GM18526 (cell line): Measurements from ENCODE around the gene RYR1.
A peak's percentile ranks its signal among the peaks of the same experiment; 100 is the strongest.

Source experiments
- POLR2A ChIP-seq: IDR thresholded peaks from 3 replicates; pipeline ENCODE4 v1.6.1; 2011; ENCODE audit not compliant: insufficient read length; ENCODE audit errors: extremely low read depth

The RYR1 gene

DNA sequence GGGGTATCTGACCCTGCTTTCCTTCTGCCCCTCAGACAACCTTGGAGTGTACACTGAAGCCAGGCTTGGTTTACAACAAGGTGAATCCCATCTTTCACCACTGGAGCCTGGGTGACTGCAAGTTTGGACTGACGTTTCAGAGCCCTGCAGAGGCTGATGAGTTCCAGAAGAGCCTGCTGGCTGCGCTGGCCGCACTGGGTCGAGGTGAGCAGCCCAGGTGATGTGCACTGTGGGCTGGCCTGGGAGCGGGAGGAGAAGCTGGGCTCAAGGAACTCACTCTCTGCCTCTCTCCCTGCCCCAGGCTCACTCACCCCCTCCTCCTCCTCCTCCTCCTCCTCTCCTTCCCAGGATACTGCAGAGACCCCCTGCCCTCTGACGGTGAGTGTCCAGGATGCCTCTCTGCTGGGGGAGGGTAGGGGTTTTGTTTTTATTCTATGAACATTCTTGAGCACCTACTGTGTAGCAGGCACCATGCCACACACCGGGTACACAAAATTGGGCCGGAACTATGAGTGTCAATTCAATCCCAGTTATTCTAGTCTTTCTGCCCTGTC lies 41.5 kb upstream of the RYR1 start:
- TF ChIP-seq POLR2A: no peak

DNA sequence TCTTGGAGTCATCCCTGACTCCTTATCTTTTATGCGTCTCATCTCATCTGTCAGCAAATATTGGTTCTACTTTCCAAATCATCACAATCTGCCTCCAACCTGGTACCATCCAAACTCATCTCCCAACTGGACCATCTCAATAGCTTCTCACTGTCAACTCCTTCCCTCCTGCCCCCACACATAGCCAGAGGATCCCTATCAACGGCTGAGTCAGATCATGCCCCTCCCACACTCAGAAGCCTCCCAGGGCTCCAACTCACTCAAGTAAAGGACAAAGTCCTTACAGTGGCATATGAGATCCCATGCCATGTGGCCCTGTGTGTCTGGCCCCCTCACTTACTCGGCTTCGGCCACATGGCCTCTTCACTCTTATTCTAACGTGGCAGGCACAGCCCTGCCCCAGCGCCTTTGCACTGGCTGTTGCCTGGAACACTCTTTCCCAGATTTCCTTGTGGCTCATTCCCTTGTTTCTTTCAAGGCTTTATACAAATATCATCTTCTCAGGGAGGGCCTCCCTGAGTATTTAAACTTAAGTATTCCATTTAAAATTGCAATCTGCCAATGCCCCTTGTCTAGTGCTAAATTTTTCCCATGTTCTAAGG lies 40.7 kb upstream of the RYR1 start:
- no peak for TF ChIP-seq POLR2A

DNA sequence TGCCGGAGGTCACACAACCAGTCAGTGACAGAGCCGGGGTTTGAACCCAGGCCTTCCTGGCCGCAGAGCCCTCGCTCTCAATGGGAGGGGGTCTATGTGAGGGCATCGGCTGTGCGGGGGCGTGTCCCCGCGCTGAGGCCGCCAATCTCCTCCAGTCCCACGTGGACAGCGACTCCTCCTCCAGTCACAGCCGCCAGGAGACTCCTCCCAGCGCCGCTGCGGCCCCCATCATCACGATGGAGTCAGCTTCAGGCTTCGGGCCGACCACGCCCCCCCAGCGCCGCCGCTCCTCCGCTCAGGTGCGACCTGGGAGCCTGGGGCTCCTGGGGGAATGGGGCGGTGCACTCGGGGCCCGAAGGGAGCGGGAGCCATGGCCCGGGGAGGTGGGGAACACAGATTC lies 39.0 kb upstream of the RYR1 start:
- no peak for TF ChIP-seq POLR2A

DNA sequence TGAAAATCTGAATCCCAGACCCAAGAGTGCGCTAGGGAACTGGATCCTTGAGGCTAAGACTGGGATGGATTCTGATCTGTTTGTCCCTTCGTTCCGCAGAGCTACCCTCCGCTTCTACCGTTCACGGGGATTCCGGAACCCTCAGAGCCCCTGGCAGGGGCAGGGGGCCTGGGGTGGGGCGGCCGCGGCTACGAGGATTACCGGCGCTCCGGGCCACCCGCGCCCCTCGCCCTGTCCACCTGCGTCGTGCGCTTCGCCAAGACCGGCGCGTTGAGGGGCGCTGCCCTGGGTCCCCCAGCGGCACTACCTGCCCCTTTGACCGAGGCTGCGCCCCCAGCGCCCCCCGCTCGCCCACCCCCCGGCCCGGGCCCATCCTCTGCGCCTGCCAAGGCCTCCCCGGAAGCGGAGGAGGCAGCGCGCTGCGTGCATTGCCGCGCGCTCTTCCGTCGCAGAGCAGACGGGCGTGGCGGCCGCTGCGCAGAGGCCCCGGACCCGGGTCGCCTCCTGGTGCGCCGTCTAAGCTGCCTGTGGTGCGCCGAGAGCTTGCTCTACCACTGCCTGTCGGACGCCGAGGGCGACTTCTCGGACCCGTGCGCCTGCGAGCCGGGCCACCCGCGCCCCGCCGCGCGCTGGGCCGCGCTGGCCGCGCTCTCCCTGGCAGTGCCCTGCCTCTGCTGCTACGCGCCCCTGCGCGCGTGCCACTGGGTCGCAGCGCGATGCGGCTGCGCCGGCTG lies 37.9 kb upstream of the RYR1 start:
- no peak for TF ChIP-seq POLR2A

DNA sequence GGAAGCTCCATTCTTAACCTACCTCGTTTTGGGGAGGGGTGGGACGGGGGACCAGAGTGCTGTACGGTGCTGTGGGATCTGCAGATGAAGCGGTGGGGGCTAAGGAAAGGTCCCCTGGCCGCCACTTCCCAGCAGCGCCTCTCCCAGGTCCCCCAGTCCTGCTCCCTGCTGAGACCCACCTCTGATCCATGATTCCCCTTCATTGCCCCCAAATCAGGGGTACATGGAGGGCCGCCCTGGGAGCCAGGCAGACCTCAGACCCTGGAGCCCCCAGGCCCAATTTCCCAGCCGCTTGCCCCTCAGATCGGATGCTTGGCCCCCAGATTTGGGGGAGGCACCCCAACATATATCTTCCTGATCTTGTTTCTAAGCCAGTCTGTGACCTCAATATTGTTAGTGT lies 34.4 kb upstream of the RYR1 start:
- no peak for TF ChIP-seq POLR2A

DNA sequence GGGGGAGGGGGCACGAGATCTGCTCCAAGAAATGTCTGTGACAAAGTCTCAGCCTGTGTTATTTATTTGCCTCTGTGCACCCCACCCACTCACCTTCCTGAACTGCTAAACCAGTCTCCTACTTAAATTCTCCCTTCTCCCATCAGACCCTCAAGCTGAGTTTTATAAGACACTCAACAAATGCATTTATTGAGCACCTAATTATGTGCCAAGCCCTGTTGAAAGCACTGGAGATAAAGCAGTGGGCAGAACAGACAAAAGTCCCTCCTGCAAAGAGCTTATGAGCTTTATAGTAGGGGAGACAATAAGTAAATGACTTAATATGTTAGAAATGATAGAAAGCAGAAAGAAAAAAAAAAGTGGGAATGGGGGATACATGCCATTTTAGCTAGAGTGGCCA lies 34.0 kb upstream of the RYR1 start:
- no peak for TF ChIP-seq POLR2A

DNA sequence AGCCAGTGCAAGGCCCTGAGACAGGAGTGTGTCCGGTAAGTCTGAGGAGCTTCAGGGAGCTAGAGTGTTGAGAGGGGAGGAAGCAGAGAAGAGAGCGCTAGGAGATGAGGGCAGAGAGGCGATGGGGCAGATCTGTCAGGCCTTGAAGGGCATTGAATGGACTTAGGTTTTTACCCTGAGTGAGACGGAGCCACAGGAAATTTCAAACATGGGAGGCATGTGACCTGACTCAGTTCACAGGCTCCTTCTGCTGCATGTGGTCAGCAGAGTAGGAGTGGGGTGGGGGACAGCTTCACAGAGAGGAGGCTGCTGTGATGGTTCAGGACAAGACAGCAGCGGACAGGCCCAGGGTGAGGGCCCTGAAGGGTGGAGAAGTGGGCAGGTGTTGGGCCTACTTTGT lies 33.1 kb upstream of the RYR1 start:
- TF ChIP-seq POLR2A: no peak

DNA sequence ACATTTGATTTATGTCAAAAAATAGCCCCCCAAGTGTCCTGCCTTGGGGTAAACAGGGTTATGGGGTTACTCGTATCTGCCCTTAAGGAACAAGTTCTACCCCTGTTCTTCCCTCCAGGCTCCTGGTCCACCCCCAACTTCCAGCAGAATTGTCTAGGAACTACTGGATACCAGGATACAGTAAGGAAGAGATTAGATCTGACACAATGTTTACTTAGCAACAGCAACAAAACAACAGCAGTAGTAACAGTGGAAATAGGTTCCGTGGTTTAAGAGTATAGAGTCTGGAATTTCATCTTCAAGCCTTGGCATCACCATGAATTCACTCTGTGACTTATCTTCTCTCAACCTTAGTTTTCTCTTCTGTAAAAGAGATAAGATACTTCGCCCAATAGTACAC lies 32.3 kb upstream of the RYR1 start:
- no peak for TF ChIP-seq POLR2A

DNA sequence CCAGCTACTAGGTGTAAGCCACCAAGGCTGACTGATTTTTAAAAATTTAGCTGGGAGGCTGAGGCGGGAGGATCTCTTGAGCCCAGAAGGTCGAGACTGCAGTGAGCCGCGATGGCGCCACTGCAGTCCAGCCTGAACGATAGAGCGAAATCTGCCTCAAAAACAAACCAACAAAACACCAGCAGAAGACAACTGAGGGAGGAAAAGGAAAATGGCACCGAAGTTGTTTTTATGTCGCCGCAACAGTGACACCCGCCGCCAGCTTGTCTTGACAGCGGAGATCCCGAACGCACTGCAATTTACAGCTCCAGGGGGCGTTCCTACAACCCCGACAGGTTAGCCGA lies 30.9 kb upstream of the RYR1 start:
- no peak for TF ChIP-seq POLR2A

DNA sequence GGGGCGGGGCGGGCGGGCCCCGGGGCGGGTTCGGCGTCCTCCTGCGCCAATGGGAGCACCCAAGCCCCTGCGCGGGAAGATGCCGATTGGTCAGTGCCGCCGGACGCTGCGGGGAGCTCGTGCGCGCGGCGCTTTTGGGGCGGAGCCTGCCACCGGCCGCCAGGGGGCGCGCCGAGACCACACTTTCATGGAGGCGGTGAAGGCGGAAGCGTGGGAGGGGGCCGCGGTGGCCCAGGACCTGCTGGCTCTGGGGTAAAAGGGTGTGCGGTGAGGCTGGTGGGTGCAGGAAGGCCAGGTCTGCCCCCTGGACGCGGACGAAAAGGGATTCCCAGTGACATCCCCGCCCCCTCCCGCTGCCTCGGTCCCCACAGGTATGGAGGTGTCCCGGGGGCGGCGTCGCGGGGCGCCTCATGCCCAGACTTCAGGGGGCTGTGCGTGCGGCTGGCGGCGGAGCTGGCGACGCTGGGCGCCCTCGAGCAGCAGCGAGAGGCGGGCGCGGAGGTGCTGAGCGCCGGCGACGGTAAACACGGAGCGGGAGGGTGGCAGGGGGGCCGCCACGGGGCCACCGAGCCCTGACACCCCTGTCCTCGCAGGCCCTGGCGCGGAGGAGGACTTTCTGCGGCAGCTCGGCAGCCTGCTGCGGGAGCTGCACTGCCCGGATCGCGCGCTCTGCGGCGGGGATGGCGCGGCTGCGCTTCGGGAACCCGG lies 30.4 kb upstream of the RYR1 start, which contains the start of gene FAM98C:
Gene FAM98C, plus strand, starts transcription at position 127 of the 708 bp plus-strand sequence. Its CDS starts 61 bp downstream, at position 188.
- TF ChIP-seq POLR2A: peak; percentile 46

DNA sequence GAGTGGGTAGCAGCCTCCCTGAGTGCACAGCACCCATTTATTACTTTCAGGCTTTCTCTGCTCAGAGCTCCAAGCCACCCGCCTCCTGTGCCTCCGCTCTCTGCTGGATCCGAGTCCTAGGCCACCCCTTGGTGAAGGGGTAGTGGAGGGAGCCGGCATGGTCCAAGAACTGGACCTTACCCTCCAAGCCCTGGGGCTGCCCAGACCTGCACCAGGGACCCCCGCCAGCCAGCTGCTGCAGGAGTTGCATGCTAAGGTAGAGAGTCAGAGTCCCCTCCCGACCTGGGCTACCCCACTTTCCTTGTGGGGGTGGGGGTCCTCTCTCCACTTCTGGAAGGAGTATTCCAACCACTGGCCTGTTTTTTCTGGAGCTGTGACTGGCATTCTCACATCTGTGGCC lies 28.6 kb upstream of the RYR1 start:
- no peak for TF ChIP-seq POLR2A

DNA sequence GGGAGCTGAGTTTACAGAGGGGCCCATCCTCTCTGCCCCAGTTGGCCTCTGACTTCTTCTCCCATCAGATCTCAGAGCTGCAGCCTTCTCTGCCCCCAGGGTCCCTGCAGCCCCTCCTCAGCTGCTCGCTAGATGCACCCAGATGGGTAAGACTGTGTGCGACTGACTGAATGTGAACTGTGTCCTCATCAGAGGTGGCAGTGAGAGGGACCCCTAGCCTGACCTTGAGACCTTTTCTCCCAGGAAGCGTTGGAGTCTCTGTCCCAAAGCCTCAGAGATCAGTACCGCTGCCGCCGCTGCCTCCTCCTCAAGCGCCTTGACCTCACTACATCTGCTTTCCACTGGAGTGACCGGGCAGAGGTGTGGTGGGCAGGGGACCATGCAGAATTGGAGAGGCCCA lies 28.2 kb upstream of the RYR1 start:
- TF ChIP-seq POLR2A: no peak

DNA sequence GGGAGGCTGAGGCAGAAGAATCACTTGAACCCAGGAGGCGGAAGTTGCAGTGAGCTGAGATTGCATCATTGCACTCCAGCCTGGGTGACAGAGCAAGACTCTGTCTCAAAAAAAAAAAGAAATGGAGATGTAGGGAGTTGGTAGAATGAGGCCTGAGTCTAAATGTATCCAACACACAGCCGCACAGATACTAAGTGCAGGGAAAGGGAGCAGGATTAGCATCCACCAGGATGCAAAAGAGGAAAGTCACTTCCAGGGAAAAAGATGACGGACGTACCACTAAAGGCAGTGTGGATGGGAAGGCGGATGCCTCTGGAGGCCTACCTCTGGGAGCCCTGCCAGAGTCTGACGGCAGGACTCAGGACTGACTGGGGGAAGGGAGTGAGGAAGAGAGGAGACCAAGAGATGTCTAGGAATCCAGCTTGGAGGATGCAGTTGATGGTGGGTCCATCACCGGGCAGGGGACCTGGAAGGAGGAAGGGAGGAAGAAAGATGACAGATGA lies 23.8 kb upstream of the RYR1 start:
- TF ChIP-seq POLR2A: no peak

DNA sequence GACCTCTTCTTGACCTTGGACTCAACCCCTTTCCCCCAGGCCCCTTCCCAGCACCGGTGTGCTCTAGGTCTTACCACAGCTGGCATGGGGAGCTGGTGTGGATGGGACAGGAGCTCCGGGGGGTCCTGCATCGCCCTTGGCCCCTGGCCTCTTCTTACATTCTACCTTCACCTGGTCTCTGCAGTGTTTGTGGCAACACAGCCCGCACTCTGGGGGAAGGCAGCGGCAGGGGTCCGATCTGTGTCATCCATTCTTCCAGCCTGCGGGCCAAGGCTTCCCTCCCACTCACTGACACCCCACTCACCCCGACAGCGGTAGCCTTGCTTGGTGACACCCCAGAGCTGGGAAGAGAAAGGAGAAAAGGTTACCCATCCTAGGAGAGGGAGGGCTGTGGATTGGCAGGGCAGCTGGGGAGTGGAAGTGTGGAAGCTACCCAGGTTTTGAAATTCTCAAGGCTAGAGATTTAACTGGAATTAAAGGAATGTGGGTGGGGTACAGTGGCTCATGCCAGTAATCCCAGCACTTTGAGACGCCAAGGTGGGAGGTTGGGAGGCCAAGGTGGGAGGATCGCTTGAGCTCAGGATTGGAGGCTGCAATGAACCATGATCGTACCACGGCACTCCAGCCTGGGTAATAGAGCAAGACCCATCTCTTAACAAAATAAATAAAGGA lies 22.3 kb upstream of the RYR1 start:
- TF ChIP-seq POLR2A: no peak

DNA sequence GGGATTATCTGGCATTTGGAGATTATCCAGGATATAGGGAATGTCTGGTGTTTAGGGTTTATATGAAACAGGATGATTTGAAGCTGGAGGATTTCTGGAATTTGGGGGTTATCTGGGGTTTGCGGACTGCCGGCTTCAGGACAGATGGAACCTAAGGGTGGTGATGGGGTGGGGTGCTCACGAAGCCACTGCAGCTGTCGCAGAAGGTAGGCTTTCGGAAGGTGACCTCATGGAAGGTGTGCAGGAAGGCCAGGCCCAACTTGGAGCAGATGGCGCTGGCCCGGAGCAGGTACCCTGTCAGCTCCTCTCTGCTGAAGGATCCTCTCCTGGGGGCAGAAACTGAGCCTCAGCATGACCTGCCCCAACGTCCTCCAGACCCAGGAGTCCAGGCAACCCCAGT lies 21.0 kb upstream of the RYR1 start:
- no peak for TF ChIP-seq POLR2A
